SK-N-SH (cell line): ENCODE measurements around the gene SMPD3. TPM values are rescaled to one million over a fixed set of nuclear protein-coding genes. Genes with fewer than 3 reads are reported as not detected.

Experiments used
- CTCF ChIA-PET: fragments of 300-600, 350-600 bp; formaldehyde crosslinking; extraction: SDS; loops from one replicate; lab custom pipeline; 2021; lab: Yijun Ruan, JAX
- POLR2A ChIA-PET: fragments of 350-600 bp; sonication (Branson Sonifier 250); formaldehyde crosslinking; extraction: SDS; loops from one replicate; lab custom pipeline; 2020; ENCODE audit warnings: antibody characterized with exemption, inconsistent platforms; lab: Yijun Ruan, JAX
- DNase-seq: peaks from one replicate; pipeline ENCODE4 v3.0.0; 2012
- H2AFZ ChIP-seq: fragments of 200-600 bp; sonication (generic); 2 replicates; pipeline ENCODE4 v1.8.1; 2016; ENCODE audit warnings: antibody characterized with exemption, mild to moderate bottlenecking, low read depth
- H3F3A ChIP-seq: fragments of 200-600 bp; sonication (generic); replicated peaks from 2 replicates; pipeline ENCODE3; 2016; ENCODE audit warnings: antibody characterized with exemption, mild to moderate bottlenecking; ENCODE audit not compliant: insufficient read depth
- H3K27ac ChIP-seq, 2 experiments: fragments of 200-500 bp in 1 of 2; fragments of 200-600 bp in 1 of 2; sonication (Bioruptor generic) in 1 of 2; sonication (generic), shearing (Covaris generic) in 1 of 2; 2 replicates each; pipeline versions ENCODE4 v1.5.1 to v1.6.1; 2014 to 2016; ENCODE audit warnings: low read depth in 2 of 2, inconsistent platforms in 1 of 2, low read length in 1 of 2, mild to moderate bottlenecking in 1 of 2, mixed read lengths in 1 of 2
- H3K27me3 ChIP-seq: fragments of 200-600 bp; sonication (generic), shearing (Covaris generic); 2 replicates; pipeline ENCODE4 v1.6.1; 2016; ENCODE audit warnings: mixed run types; ENCODE audit not compliant: insufficient read depth
- H3K36me3 ChIP-seq, 2 experiments: fragments of 200-500 bp in 1 of 2; fragments of 200-600 bp in 1 of 2; sonication (Bioruptor generic) in 1 of 2; sonication (generic) in 1 of 2; replicated peaks in 1 of 2; 2 replicates each; pipeline versions ENCODE3 to v1.5.1; 2014 to 2016; ENCODE audit warnings: low read length in 1 of 2, mild to moderate bottlenecking in 1 of 2; ENCODE audit not compliant: insufficient read depth in 2 of 2, control insufficient read depth in 1 of 2
- H3K4me1 ChIP-seq, 2 experiments: fragments of 200-500 bp in 1 of 2; fragments of 200-600 bp in 1 of 2; sonication (Bioruptor generic) in 1 of 2; sonication (generic), shearing (Covaris generic) in 1 of 2; 2 replicates each; pipeline versions ENCODE4 v1.5.1 to v1.6.1; 2014 to 2016; ENCODE audit warnings: low read depth in 1 of 2, low read length in 1 of 2, mixed run types in 1 of 2; ENCODE audit not compliant: insufficient read depth in 2 of 2, control insufficient read depth in 1 of 2
- H3K4me2 ChIP-seq: fragments of 200-600 bp; sonication (generic), shearing (Covaris generic); 2 replicates; pipeline ENCODE4 v1.6.1; 2017; ENCODE audit warnings: mixed run types
- H3K4me3 ChIP-seq, 2 experiments: fragments of 200-500 bp in 1 of 2; fragments of 200-600 bp in 1 of 2; sonication (Bioruptor generic) in 1 of 2; sonication (generic), shearing (Covaris generic) in 1 of 2; 2 replicates each; pipeline versions ENCODE4 v1.5.1 to v1.8.1; 2014 to 2016; ENCODE audit warnings: low read depth in 2 of 2, inconsistent platforms in 1 of 2, low read length in 1 of 2, mild to moderate bottlenecking in 1 of 2, mixed read lengths in 1 of 2, moderate library complexity in 1 of 2
- H3K79me2 ChIP-seq: fragments of 200-600 bp; sonication (generic); 2 replicates; pipeline ENCODE4 v1.8.1; 2017; ENCODE audit warnings: mild to moderate bottlenecking; ENCODE audit not compliant: insufficient read depth
- H3K9ac ChIP-seq: fragments of 200-600 bp; sonication (generic); 2 replicates; pipeline ENCODE4 v1.6.1; 2017; ENCODE audit warnings: mixed run types
- H3K9me2 ChIP-seq: fragments of 200-600 bp; sonication (generic); 2 replicates; pipeline ENCODE4 v1.6.1; 2017; ENCODE audit warnings: mixed run types
- H3K9me3 ChIP-seq: fragments of 200-600 bp; sonication (generic); 2 replicates; pipeline ENCODE4 v1.6.1; 2017; ENCODE audit warnings: mixed run types, mild to moderate bottlenecking, moderate library complexity
- H4K20me1 ChIP-seq: fragments of 200-600 bp; sonication (generic); 2 replicates; pipeline ENCODE4 v1.6.1; 2017; ENCODE audit warnings: mild to moderate bottlenecking, mixed run types; ENCODE audit not compliant: insufficient read depth
- CTCF ChIP-seq: fragments of 200-600 bp; sonication (generic); IDR thresholded peaks from 2 replicates; pipeline ENCODE4 v1.6.1; 2017; ENCODE audit warnings: antibody characterized with exemption, mild to moderate bottlenecking, moderate library complexity
- EZH2phosphoT487 ChIP-seq: fragments of 200-600 bp; sonication (generic); IDR thresholded peaks from 2 replicates; pipeline ENCODE4 v1.6.1; 2017; ENCODE audit warnings: low read depth, mixed run types, mild to moderate bottlenecking, antibody characterized with exemption, moderate library complexity, borderline replicate concordance
- GATA2 ChIP-seq: sonication (generic); formaldehyde crosslinking; IDR thresholded peaks from 2 replicates; pipeline ENCODE4 v1.5.0; 2020; ENCODE audit warnings: mild to moderate bottlenecking, missing genetic modification reagents
- MEF2A ChIP-seq: IDR thresholded peaks from 2 replicates; pipeline ENCODE4 v1.4.0; 2012; ENCODE audit warnings: low read depth, borderline replicate concordance
- PBX3 ChIP-seq: IDR thresholded peaks from 2 replicates; pipeline ENCODE4; 2012
- RAD21 ChIP-seq: IDR thresholded peaks from 2 replicates; pipeline ENCODE4 v1.6.1; 2012; ENCODE audit warnings: mild to moderate bottlenecking, low read length
- RFX5 ChIP-seq: IDR thresholded peaks from 2 replicates; pipeline ENCODE4 v1.6.1; 2012; ENCODE audit warnings: mild to moderate bottlenecking, improper control_type of control experiment, low read length
- TCF12 ChIP-seq: IDR thresholded peaks from 2 replicates; pipeline ENCODE4 v1.4.0; 2012
- WGBS: methylation state at CpG from one replicate; pipeline ENCODE4 v1.1.6; 2017; ENCODE audit warnings: low lambda C conversion rate; 5-methylcytosine and 5-hydroxymethylcytosine counted together
- polyA plus RNA-seq, 3 experiments: library from polyadenylated mRNA; depleted of rRNA; stranded (reverse); fragments of >200 nt; gene quantifications; 2 replicates each; pipeline ENCODE4 v1.2.3, GENCODE V29; 2012

SMPD3 gene
- polyA plus RNA-seq, 1 of the 3 experiments (the other 2 are of a cell fraction) = 0.38 TPM

- Histone ChIP-seq H3K9ac (no peak overlapping the region), H4K20me1 (no peaks in the 10 kb centered on the region), H2AFZ (no peak overlapping the region), H3K9me3 (no peaks in the 10 kb centered on the region), H3K9me2 (no peaks in the 10 kb centered on the region), H3K27me3 (no peaks in the 10 kb centered on the region), H3K36me3 (peaks cover 0 to 24% of the 10 kb centered on the region in 2 experiments), H3K4me3 (no peak overlapping the region), H3K4me2 (no peak overlapping the region), H3K79me2 (no peaks in the 10 kb centered on the region), H3K4me1 (peaks cover 0 to 49% of the 10 kb centered on the region in 2 experiments; a peak in 2 of 4 replicates), H3F3A (no peaks in the 10 kb centered on the region), H3K27ac (no peak overlapping the region)
- TF ChIP-seq MEF2A (no peak), RFX5 (no peak), PBX3 (no peak), EZH2phosphoT487 (no peak)
- WGBS = 85% methylated on average over 3 of the region's 14 CpGs
- no peak for DNase-seq
- ChIA-PET POLR2A (interaction anchor here (0.9 kb wide), 1 partner anchor 473 kb away, joined by 3 read pairs; no protein-coding TSS in a partner anchor), CTCF (interaction anchor here (0.8 to 2.1 kb wide), 7 partner anchors 8 to 99 kb away, joined by 3 to 7 read pairs (median 3); no protein-coding TSS in a partner anchor)
Observed at GRCh38 chr16:68360956-68361355, 87.4 kb downstream of the SMPD3 start.

DNA sequence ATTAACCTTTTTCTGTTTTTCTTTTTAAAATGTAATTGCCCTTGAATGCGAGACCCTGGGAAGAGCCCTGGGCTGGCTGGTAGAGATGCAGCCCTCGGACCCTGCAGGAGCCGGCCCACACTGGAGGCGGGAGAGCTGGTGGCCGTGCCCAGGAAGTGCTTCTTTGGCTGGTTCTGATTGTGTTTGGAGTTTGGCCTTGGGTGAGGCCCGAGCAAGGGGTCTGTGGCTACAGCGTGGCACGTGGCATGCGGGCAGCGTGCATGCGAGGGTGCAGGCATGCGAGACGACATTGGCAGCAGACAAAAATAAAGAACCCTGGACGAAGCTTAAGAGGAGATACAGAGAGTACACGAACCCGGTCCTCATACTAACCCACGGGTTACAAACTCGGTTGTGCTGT is 87.8 kb downstream of the SMPD3 start:
- Histone ChIP-seq H3F3A (no peaks in the 10 kb centered on the region), H3K27ac (no peak overlapping the region), H3K4me1 (peaks cover 0 to 45% of the 10 kb centered on the region in 2 experiments; a peak in 2 of 4 replicates), H3K4me2 (no peak overlapping the region), H3K27me3 (no peaks in the 10 kb centered on the region), H3K9me3 (no peaks in the 10 kb centered on the region), H2AFZ (no peak overlapping the region), H3K9ac (no peak overlapping the region), H4K20me1 (no peaks in the 10 kb centered on the region), H3K4me3 (no peak overlapping the region), H3K79me2 (no peaks in the 10 kb centered on the region), H3K36me3 (peaks cover 0 to 24% of the 10 kb centered on the region in 2 experiments), H3K9me2 (no peaks in the 10 kb centered on the region)
- TF ChIP-seq CTCF (no peak), TCF12 (no peak), RAD21 (no peak), GATA2 (CRISPR knock-in tag) (no peak)
- 94% methylated on average over 18 of the region's 18 CpGs for WGBS
- ChIA-PET CTCF (interaction anchor here (0.6 to 2.1 kb wide), 9 partner anchors 9 to 168 kb away, joined by 3 to 7 read pairs (median 3); no protein-coding TSS in a partner anchor), POLR2A (interaction anchor here (0.7 to 0.9 kb wide), 2 partner anchors 35 to 473 kb away, joined by 3 to 4 read pairs; no protein-coding TSS in a partner anchor)
- no peak for DNase-seq
